Brain microvascular endothelial cell (primary cell): ENCODE measurements around the gene ITPR2.

Experiments
- DNase-seq: peaks from one replicate; pipeline ENCODE4 v3.0.0-alpha.2; 2020
- H3K27ac ChIP-seq: fragments of 250-450 bp; sonication (Bioruptor Pico); 2 replicates; pipeline ENCODE4 v1.5.1; 2020; ENCODE audit warnings: mild to moderate bottlenecking, moderate library complexity
- H3K27me3 ChIP-seq: fragments of 250-450 bp; sonication (Bioruptor Pico); replicated peaks from 2 replicates; pipeline ENCODE4 v1.5.1; 2020; ENCODE audit warnings: mild to moderate bottlenecking
- H3K36me3 ChIP-seq: fragments of 250-450 bp; sonication (Bioruptor Pico); replicated peaks from 2 replicates; pipeline ENCODE4 v1.5.1; 2020; ENCODE audit warnings: mild to moderate bottlenecking
- H3K4me3 ChIP-seq: 2 replicates; pipeline ENCODE4 v1.5.1; 2011; ENCODE audit warnings: low read depth, mild to moderate bottlenecking, control low read depth, low read length, moderate library complexity
- in situ Hi-C: cut with HindIII; loops from 2 replicates; pipeline ENCODE4 v1.10.0; 2017; ENCODE audit warnings: low sequenced_read_pairs, low pct_ligation_motif_present
- TF ChIP-seq, protein P1 (sequence below): IDR thresholded peaks from 2 replicates; pipeline ENCODE4 v1.5.1; 2011; ENCODE audit warnings: low read depth, mild to moderate bottlenecking, moderate library complexity, low read length, control low read depth, inconsistent platforms; ENCODE audit errors: missing control alignments

Gene ITPR2

DNA sequence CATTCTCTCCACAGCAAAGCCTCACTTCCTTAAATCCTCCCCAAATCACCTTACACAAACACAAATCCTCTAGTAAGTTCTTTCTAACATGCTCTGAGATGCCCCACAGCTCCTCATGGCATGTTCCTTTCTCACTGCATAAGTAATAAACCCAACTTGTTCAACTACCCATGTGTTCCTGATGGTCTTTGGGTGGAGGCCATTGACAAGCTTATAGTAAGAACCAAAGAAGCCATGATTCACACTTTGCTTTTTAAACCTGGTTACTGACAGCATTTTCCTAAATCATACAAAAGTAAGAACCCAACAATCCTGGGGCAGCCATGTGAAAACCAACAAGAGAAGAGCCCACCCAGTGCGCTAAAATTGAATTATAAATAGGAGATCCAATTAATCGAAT lies 138.6 kb downstream of the ITPR2 start:
- no peaks in the 10 kb centered on the region for H3K36me3 ChIP-seq
- H3K27ac ChIP-seq: no peak overlapping the region
- H3K27me3 ChIP-seq: no peaks in the 10 kb centered on the region
- in situ Hi-C loops: no loop called here
- no peak overlapping the region for H3K4me3 ChIP-seq
- TF ChIP-seq, protein P1, sequence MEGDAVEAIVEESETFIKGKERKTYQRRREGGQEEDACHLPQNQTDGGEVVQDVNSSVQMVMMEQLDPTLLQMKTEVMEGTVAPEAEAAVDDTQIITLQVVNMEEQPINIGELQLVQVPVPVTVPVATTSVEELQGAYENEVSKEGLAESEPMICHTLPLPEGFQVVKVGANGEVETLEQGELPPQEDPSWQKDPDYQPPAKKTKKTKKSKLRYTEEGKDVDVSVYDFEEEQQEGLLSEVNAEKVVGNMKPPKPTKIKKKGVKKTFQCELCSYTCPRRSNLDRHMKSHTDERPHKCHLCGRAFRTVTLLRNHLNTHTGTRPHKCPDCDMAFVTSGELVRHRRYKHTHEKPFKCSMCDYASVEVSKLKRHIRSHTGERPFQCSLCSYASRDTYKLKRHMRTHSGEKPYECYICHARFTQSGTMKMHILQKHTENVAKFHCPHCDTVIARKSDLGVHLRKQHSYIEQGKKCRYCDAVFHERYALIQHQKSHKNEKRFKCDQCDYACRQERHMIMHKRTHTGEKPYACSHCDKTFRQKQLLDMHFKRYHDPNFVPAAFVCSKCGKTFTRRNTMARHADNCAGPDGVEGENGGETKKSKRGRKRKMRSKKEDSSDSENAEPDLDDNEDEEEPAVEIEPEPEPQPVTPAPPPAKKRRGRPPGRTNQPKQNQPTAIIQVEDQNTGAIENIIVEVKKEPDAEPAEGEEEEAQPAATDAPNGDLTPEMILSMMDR: no peak
- DNase-seq: no peak

DNA sequence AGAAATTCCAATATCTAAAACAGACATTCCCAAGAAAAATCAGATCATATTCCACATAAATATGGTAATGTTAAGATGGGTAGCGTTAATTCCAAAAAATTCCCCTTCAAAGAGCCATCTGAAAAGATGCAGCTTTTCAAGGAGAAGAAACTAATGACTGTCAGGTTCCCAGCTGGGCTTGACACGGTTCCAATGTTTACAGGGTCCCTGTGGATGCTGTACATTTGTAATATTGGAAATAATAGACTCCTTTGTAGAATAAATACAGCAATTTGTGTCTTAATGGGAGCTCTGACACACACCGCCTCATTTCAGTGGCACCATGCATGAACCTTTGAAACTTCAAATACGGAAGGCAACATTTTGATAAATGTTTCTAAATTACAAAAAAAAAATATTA lies 140.6 kb downstream of the ITPR2 start:
- TF ChIP-seq, protein P1: no peak

DNA sequence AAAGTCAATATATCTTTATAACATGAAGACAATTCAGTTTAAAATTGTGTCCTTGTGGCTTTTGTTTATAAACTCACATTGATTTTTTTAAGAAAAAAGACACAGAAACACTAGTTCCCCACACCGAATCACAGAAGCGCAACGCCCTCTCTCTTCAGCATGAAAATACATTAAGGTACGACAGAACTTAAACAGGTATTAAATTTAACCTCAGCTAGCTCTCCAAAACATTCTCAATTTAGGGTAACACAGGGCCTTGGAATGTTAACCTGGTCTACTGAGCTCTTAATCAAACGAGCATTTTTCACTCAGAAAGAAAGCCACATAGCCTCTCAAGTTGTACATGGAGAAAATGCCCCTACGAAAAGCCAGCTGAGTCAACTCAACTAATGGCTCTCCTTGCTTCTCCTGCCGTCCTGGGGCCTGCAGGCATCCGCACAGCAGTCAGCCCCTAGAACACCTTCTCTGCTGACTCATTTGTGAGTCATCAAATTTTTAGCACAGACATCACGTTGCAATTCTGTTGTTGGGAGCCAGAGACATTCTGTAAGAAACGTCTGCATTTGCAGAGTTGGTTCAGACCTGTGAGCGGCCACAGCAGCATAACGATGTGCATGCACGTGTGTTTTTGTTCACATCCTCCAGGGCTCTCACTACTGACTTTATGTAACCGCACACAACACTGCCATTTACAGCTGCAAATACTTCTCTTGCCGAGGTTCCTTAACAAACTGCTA lies 141.6 kb downstream of the ITPR2 start:
- no peak overlapping the region for H3K4me3 ChIP-seq
- peak; percentile 97 for DNase-seq
- H3K27me3 ChIP-seq: no peaks in the 10 kb centered on the region
- in situ Hi-C loops: no loop called here
- peak overlapping the region; percentile 79 for H3K27ac ChIP-seq
- H3K36me3 ChIP-seq: no peaks in the 10 kb centered on the region
- TF ChIP-seq, protein P1: no peak

More for the DNA sequence above, 140.6 kb downstream of the ITPR2 start:
- Histone ChIP-seq H3K27ac (peak overlapping the region; percentile 79), H3K36me3 (no peaks in the 10 kb centered on the region), H3K27me3 (no peaks in the 10 kb centered on the region), H3K4me3 (no peak overlapping the region)
- in situ Hi-C loops: no loop called here
- no peak for DNase-seq

DNA sequence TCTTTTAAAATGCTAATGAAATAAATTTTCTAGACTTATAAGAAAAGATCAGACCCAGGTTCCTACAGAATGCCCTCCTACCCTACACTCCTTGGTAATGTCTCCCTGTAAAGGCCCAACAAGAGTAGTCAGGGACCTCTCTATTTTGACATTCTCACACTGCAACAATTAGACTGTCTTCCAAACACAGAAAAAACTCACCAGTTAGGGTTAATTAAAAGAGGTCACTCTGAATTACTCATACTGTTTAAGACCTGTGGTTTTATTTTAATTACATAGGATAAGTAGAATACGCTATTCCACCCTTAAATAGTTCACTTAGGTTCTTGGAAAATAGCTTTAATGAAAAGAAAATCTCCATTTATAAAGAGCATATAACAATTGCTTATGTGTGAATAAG lies 142.4 kb downstream of the ITPR2 start:
- H3K27ac ChIP-seq: peak overlapping the region; percentile 79
- TF ChIP-seq, protein P1: no peak
- no peak overlapping the region for H3K4me3 ChIP-seq
- no peaks in the 10 kb centered on the region for H3K27me3 ChIP-seq
- in situ Hi-C loops: no loop called here
- DNase-seq: no peak
- H3K36me3 ChIP-seq: no peaks in the 10 kb centered on the region

DNA sequence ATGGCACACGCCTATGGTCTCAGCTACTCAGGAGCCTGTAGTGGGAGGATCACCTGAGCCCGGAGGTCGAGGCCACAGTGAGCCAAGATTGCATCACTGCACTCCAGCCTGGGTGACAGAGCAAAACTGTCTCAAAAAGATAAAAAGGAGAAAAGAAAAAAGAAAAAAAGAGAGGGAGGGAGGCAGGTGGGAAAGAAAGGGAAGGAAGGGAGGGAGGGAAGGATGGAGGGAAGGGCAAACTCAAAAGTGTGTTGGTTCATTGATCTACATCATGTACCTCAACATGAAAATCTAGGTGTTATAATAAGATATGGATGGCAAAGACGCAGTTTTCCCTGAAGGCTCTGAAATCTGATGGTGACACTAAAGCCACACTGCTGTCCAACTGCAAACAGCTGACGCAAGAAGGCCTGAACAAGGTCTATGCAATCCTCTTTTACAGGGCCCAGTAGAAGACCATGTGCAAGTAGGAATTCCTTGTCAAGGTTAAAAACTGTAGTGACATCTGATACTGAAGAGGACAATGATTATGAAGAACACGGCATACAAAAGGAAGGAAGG lies 143.6 kb downstream of the ITPR2 start:
- TF ChIP-seq, protein P1: no peak
- Histone ChIP-seq H3K4me3 (no peak overlapping the region), H3K36me3 (no peaks in the 10 kb centered on the region), H3K27ac (peak overlapping the region; percentile 79), H3K27me3 (no peaks in the 10 kb centered on the region)
- in situ Hi-C loops: no loop called here
- no peak for DNase-seq
